Heart right ventricle (tissue), 16 donors: ENCODE results near the gene ARHGAP4. TPM values are rescaled to one million over a fixed set of nuclear protein-coding genes. Genes with fewer than 3 reads are reported as not detected.
A peak's percentile ranks its signal among the peaks of the same experiment; 100 is the strongest.

Experiments
- ATAC-seq, 8 donors: fragments of 200-7000 bp; cut with Tn5 transposase; one replicate each; pipeline ENCODE4 v1.9.1; 2020; ENCODE audit warnings: mild to moderate bottlenecking in 8 of 8, moderate library complexity in 8 of 8, moderate number of reproducible peaks in 1 of 8
- DNase-seq, 2 donors: peaks; one replicate each; pipeline ENCODE4 v3.0.0-alpha.2; 2020
- H3K27ac ChIP-seq, 10 donors: fragments of 200-600 bp; sonication (generic) in 2 of 10; one replicate each; pipeline versions ENCODE4 v1.5.0 to v1.8.0; 2020 to 2022; ENCODE audit warnings: mild to moderate bottlenecking in 3 of 10
- H3K27me3 ChIP-seq, 7 donors: fragments of 200-600 bp; one replicate each; pipeline ENCODE4 v1.8.0; 2021 to 2022; ENCODE audit warnings: mild to moderate bottlenecking in 2 of 7
- H3K36me3 ChIP-seq, 9 donors: fragments of 200-600 bp; sonication (generic) in 1 of 9; one replicate each; pipeline versions ENCODE4 v1.5.0 to v1.8.0; 2020 to 2022; ENCODE audit warnings: mild to moderate bottlenecking in 2 of 9
- H3K4me1 ChIP-seq, 9 donors: fragments of 200-600 bp; sonication (generic) in 1 of 9; one replicate each; pipeline versions ENCODE4 v1.5.0 to v1.8.0; 2020 to 2022; ENCODE audit warnings: mild to moderate bottlenecking in 4 of 9
- H3K4me3 ChIP-seq, 10 donors: fragments of 200-600 bp; sonication (generic) in 2 of 10; one replicate each; pipeline versions ENCODE4 v1.5.0 to v1.8.0; 2020 to 2022; ENCODE audit warnings: mild to moderate bottlenecking in 7 of 10, moderate library complexity in 2 of 10
- H3K9me3 ChIP-seq, 11 donors: fragments of 200-600 bp in 10 of 11; sonication (generic) in 2 of 11; one replicate each; pipeline versions ENCODE4 v1.5.0 to v1.8.0; 2013 to 2022; ENCODE audit warnings: mild to moderate bottlenecking in 2 of 11, control low read depth in 1 of 11, moderate library complexity in 1 of 11
- CTCF ChIP-seq, 9 donors: fragments of 200-600 bp; sonication (generic) in 2 of 9; IDR thresholded peaks; one replicate each; pipeline versions ENCODE4 v1.5.0 to v1.8.0; 2021 to 2022; ENCODE audit warnings: antibody characterized with exemption in 9 of 9, mild to moderate bottlenecking in 5 of 9, moderate library complexity in 1 of 9
- WGBS, 2 donors: extraction: QIAGEN DNeasy Blood & Tissue Kit; methylation state at CpG; one replicate each; pipeline ENCODE4 v1.1.7; 2013; ENCODE audit warnings: inconsistent platforms in 1 of 2; 5-methylcytosine and 5-hydroxymethylcytosine counted together
- intact Hi-C, 10 donors: fragments of 100-400 bp; cut with DNase I; formaldehyde crosslinking; loops; one replicate each; pipeline versions ENCODE4 v1.11.1 to v1.14.2; 2022
- polyA plus RNA-seq, 2 donors: library from polyadenylated mRNA; stranded (reverse); fragments of 200-250 nt; gene quantifications; one replicate each; pipeline ENCODE4 v1.2.3, GENCODE V29; 2013
- total RNA-seq, 10 donors: library from RNA; stranded (reverse); fragmentation: NEBNext Ultra II Directional in 3 of 10; extraction: Animal tissue kit (Norgen Biotek cat#: 25700) in 3 of 10; gene quantifications; one replicate each; pipeline versions ENCODE4 v1.2.1 to v1.2.4, GENCODE V29; 2021 to 2023
- donor health status: Arrhythmogenic right ventricular cardiomyopathy.
- donor health status: ischemic (EF 13 %, LVEDD 7.1; RV severe dilation, severe dysfunction).
- donor health status: healthy with polysubstance abuse.
- donor health status: DM: no; HTN: yes; CAD: no.
- donor health status: DM: no; HTN: no; CAD: no.
- donor health status: ischemic (EF 25% LVEDD 6.9; RV normal size, moderate dysfunction).
- donor health status: ischemic (EF 25% LVEDD 5.7; RV mildly dilated, moderate dysfunction).
- donor health status: healthy.
- donor health status: DM: yes; HTN: yes; CAD: no.
- donor health status: Ischemic cardiomyopathy.
- donor health status: ischemic (EF 35%, LVEDD 5.7; RV mildly dilated, moderate dysfunction).
- donor health status: nonischemic (EF 11% LVEDD 7.7; RV severe dilation, severe dysfunction).
- donor health status: DM: yes; HTN: yes; CAD: no.
- donor health status: PGD.
- donor health status: ischemic (EF 29% LVEDD 5.4; RV normal size, mild dysfunction).
- donor health status: nonischemic (EF 23%, LVEDD 6.1; RV moderate dilation, normal function).

The ARHGAP4 gene
- total and polyA plus RNA-seq, 12 donors = 5.5 to 65.5 (median 9.3) TPM

GRCh38 chrX:153971124-153971449 lies 45.0 kb upstream of the ARHGAP4 start:
- DNase-seq (peak; percentile 88 to 89), ATAC-seq (peak; percentile 71 to 87 (median 82))
- Histone ChIP-seq H3K27me3 (peaks cover 0 to 24% (median 0%) of the 10 kb centered on the region in 7 donors), H3K4me3 (peak overlapping the region; percentile 47 to 92 (median 83)), H3K4me1 (peaks cover 8 to 62% (median 52%) of the 10 kb centered on the region in 9 donors), H3K9me3 (no peaks in the 10 kb centered on the region), H3K27ac (peak overlapping the region; percentile 93 to 100 (median 100)), H3K36me3 (no peaks in the 10 kb centered on the region)
- no peak for TF ChIP-seq CTCF (IDR thresholded peaks at IDR 0.05)
- intact Hi-C loops = no loop called here
- WGBS, 2 donors = 0 to 1% methylated on average over 33 to 34 of the region's 34 CpGs

GRCh38 chrX:153970357-153971123 lies 44.5 kb upstream of the ARHGAP4 start:
- Histone ChIP-seq H3K36me3 (no peaks in the 10 kb centered on the region), H3K9me3 (no peaks in the 10 kb centered on the region), H3K27me3 (peaks cover 0 to 24% (median 0%) of the 10 kb centered on the region in 7 donors), H3K4me1 (peaks cover 8 to 66% (median 56%) of the 10 kb centered on the region in 9 donors), H3K27ac (peak overlapping the region; percentile 93 to 100 (median 100)), H3K4me3 (peak overlapping the region; percentile 47 to 92 (median 83))
- 0 to 1% methylated on average over 32 to 48 of the region's 49 CpGs for WGBS, 2 donors
- no peak for TF ChIP-seq CTCF (IDR thresholded peaks at IDR 0.05)
- DNase-seq (peak in 1 of 2 donors; percentile 47), ATAC-seq (peak; percentile 5 to 38 (median 24))
- intact Hi-C loops = no loop called here

GRCh38 chrX:153969904-153970356 lies 43.9 kb upstream of the ARHGAP4 start:
- intact Hi-C loops = no loop called here
- H3K4me1 ChIP-seq = peaks cover 8 to 68% (median 57%) of the 10 kb centered on the region in 9 donors
- WGBS, 2 donors = 1 to 7% methylated on average over 22 to 26 of the region's 26 CpGs

More at GRCh38 chrX:153969904-153970356, 43.9 kb upstream of the ARHGAP4 start:
- Histone ChIP-seq H3K4me3 (peak overlapping the region in 9 of 10 donors; percentile 47 to 92 (median 82)), H3K9me3 (no peaks in the 10 kb centered on the region), H3K36me3 (no peaks in the 10 kb centered on the region), H3K27me3 (peaks cover 0 to 20% (median 0%) of the 10 kb centered on the region in 7 donors), H3K27ac (peak overlapping the region in 8 of 10 donors; percentile 23 to 100 (median 79))
- DNase-seq (no peak), ATAC-seq (peak in 1 of 8 donors; percentile 13)
- no peak for TF ChIP-seq CTCF (IDR thresholded peaks at IDR 0.05)
